Fibroblast of skin of left quadriceps (primary cell): ENCODE results near the gene NTM.
A peak's percentile ranks its signal among the peaks of the same experiment; 100 is the strongest.
"Not testable (repeated sequence)": the region's sequence is repeated elsewhere in the genome, so short reads cannot be mapped to it uniquely, and the experiment has no call there.

ENCODE experiments used
- DNase-seq, 2 experiments: peaks; one replicate each; pipeline ENCODE4 v3.0.0-alpha.2; 2013; ENCODE audit warnings: low read depth in 2 of 2

The NTM gene

DNA sequence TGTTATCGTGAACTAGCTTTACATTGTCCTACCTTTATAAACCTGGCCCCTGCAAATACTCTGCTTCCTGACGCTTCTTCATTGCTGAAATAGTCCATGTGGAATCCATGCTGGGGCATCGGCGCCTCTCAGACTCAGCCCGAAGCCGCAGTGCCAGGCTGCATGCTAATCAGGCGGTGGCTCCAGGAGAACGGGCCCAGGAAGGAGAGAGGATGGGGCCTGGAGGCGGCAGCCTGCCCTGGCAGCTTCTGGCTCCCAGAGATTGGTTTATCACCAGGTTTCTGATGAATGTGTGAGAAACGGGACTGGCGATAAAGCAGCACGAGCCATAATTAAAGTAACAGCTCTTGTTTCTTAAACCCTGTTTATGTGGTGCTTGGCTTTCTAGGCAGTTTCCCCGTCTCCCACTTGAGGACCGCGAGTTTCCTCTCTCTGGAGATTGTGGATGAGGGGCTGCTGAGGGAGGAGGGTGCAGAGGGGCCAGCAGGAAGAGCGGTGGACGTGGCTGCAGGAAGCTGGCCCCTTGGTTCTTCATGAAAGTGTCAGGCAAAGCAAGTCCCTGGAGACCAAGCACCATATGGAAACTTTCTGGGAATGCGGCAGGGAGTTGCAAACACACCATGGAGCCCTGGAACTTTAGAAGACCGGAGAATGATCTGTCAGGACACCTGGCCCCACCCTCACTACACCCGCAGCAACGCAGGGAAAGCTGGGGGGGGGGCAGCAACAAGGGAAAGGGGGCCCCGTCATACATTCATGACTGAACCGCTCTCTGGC lies 93.4 kb downstream of the NTM start:
- DNase-seq, result no peak

DNA sequence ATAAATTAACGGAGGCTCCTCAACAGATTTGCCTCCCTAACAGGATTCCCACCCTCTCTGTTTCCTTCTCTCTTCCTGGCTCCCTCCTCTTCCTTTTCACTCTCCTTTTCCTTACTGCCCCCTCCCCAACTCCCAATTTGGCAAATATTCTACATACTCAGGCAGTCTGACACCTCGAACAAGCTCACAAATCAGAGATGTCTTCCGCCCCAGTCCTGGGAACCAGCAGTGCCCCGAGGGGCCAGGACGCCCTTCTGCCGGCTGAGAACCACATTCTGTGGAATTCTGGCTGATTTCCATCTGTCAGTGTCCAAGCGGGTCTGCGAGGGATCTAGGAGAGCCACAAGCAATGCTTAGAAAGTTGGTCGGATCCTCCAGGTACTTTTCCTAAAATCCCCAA lies 94.0 kb downstream of the NTM start:
- no peak for DNase-seq

GRCh38 chr11:131465039-131465438 lies 94.6 kb downstream of the NTM start:
- DNase-seq, result no peak

DNA sequence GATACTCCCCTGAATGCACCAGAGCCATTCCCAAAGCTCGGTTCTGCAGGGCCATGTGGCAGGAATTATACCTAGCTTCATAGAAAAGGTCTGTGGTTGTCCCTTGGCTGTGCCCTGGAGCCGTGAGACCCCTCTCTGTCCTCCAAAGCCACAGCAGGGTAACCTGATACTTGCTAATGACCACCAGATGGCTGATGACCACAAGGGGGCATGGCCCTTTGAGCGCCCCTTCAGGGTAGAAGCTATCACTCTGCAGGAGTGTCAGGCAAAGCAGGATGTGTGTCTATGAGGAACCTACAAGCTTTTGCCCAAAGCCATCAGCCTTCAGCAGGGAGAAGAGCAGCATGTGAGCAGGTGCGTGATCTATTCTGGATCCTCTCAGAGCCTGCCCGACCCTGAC lies 95.3 kb downstream of the NTM start:
- no peak for DNase-seq

GRCh38 chr11:131467645-131468394 lies 97.4 kb downstream of the NTM start:
- no peak for DNase-seq

DNA sequence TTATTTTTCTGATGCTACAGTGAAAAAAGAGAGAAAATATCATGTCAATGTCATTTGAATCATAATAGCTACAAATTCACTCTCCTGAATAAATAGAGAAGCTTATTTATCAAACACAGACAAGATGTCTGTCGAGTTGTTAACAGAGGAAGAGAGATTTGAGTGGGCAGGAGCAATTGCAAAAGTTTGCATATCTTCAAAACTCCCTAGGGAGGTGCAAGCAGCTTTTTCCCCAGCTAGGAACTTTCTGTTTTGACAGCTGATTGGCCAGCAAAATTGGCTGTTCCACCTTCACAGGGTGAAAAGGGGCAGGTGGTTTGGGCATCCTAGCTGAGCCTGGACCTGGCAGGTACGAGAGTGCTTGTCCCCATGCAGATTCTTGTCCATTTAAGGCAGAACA lies 98.2 kb downstream of the NTM start:
- DNase-seq, result no peak

DNA sequence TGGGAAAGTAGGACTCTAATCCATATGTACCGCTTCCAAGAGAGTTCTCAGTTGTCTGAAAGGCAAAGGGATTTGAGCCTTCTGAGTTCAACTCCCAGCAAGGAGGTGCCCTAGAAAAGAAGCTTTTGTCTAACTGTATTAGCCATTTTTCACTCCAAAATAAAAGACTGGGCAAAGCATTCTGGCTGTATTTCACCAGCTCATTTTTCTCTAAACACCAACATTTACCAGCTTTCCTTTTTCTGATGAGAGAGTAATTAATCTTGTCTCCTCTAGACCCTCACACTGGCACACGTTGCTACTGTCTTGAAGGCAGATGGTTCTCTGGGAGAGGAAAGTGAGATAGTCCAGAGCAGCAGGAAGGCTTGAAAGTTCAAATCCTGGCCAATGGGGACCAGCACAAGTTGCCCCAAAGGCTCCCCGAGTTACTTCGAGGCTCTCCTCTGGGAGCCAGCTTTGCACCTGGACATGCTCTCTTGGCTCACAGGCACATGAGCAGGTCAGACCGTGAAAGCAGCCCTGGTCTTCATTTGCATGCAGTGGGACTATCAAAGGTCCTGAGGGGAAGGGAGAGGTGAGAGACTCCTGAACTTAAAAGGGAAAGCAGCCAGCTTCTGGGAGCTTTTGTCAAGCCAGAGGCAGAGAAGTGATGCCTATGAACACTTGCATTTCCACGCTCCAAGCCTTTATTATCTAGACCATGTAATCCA lies 100.0 kb downstream of the NTM start:
- no peak for DNase-seq

DNA sequence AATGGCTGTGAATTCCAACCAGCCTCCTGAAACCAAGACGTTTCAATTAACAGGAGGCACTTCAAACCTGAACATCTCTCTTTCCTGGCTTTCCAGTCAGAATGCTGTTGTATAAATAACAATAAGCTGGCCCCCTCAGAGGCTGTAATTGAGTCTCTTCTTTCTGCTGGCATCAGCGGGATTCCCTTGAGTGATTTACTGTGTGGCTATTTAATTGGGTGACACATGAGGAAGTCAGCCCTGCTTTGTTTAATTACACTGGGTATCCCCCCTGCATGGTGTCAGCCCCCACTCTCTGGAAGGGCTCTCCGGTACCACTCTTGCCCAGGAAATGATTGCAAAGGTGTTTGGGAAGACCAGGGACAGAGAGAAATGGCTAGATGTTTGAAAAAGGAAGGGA lies 101.6 kb downstream of the NTM start:
- no peak for DNase-seq

GRCh38 chr11:131474947-131475346 lies 104.5 kb downstream of the NTM start:
- DNase-seq, result no peak

DNA sequence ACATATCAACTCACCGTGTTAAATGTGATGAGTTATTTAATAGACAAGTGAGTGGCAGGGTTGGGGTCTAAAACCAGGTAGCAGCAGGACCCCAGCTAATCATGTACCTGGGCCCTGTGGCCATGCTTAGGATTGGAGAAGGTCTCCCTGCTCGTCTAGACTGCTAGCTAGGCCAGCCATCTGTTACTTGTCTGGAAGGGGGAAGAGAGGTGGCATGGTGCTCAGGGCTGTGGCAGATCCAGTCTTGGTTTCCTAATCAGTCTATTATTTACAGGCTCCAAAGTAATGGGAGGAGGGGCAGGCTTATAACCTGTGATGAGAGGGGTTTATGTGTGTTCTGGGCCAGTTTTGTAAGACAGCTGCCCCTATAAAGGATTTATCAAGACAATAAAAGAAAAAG lies 105.9 kb downstream of the NTM start:
- no peak for DNase-seq

DNA sequence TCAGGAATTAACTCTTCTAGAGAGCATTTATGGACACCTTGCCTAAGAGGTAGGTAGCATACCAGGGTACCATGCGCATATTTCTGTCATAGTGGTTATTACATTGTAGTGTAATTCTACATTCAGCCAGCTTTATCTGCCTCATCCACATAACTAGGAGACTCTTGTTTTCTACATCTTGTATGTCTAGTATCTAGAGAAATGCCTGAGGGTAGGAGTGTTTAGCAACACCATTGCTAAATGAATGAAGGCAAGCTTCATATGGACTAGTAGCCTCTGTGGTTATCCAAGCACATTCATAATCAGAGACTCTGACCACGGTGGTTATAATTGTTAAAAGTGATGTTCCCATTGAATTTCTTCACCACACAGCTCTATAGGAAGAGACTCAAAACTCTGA lies 107.9 kb downstream of the NTM start:
- DNase-seq, result no peak

GRCh38 chr11:131481303-131481702 lies 110.9 kb downstream of the NTM start:
- DNase-seq, result no peak

- DNase-seq, result no peak
These were observed 111.6 kb downstream of the NTM start for GRCh38 chr11:131481971-131482370.

DNA sequence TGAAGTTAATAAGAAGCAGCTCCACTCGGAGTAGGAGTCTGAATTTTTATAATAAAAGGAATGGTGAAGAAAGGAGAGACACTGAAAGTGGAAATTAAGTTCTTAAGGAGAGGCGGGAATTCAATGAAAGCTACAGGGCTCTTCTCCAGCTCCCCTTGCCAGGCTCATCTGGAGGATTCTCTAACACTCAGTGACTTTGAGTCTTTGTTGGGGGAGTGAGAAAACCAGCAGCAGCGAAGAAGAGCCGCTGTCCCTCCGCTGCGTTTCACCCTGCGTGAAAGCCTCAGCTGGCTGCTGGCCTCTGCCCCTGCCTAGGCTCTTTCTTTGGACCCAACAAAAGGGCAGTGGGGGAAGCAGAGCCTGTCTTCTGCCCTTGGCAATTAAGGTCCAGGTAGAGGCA lies 113.0 kb downstream of the NTM start:
- no peak for DNase-seq

DNA sequence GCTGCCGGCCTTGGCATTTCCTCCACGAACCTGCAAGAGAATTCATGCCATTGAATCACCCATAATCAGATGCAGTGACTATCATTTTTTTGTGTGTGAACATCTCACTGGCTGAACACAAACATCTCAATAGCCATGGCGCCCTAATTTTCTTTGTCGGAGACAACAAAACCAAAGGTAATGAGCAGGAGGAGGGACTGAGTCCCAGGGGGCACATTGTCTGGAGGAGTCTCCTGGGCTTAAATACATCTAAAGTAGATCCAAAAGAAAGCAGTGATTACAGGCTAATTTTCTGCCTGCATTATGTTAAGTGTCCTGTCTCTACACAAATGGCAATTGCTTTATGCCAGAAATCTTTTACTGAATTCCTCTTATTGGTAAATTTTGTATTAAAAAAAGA lies 113.5 kb downstream of the NTM start:
- DNase-seq, result no peak

- peak; percentile 56 to 57 for DNase-seq
These were observed 115.7 kb downstream of the NTM start for GRCh38 chr11:131486100-131486499.

DNA sequence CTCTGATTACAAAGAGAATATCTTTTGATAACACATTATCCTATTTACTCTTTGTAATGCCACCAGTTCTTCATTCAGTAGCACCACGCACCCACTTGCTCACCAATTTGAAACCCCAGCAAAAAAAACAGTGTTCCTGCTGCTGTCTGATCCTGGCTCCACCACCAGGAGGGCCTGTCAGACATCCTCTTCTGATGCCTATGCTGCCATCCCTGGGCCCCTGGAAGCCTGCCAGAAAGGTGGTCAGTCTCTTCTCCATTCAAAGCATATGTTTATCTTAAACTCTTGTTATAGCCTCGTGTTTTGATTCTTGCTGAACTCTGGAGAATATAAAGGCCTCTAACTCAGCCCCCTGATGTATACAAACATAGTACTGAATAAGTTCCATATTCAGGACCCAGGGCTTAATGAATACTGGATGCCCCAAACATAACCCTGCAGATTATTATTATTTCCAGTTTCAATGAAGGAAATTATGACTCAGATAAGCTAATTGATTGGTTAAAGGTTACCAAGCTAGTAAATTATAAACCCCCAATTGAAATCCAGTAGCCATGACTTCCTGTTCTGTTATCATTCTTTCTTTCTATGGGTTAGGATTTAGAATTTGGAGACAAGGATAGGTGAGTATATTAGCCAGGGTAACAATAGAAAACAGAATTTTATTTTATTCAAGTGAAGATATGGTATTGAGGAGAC lies 116.7 kb downstream of the NTM start:
- DNase-seq, result no peak

DNA sequence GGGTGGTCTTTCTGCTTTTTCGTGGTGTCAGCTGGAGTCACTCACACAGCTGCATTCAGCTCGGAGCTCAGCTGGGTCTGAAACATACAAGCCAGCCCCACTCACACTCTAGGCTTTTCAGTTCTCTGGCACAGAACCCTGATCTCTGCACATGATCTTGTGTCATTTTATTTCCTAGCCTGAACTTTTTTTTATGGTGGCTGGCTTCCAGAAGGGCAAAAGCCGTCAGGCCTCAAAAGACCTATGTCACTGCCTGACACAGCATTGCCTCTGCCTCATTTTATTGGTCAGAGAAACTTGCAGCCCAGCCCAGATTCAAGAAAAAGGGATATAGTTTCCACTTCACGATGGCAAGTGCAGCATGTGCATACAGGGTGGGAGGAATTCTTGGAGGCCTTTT lies 117.8 kb downstream of the NTM start:
- DNase-seq, result no peak

DNA sequence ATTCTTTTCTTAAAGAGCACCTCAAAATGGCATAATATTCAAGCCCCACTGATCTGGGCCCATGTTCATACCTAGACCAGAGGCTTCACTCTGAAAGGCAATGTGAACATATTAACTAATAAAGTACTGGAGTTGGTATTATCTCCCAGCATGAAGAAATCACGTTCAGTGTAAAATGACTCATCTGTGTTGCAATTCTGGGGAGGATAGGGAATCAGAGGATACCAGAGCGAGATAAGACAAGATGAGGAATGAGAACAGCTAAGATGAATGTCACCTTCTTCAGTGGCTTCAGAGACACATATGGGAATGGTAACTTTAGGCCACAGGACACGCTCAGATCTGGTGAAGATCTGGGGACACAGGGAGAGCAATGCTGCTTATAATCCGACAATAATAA lies 121.1 kb downstream of the NTM start:
- peak; percentile 35 to 54 for DNase-seq

DNA sequence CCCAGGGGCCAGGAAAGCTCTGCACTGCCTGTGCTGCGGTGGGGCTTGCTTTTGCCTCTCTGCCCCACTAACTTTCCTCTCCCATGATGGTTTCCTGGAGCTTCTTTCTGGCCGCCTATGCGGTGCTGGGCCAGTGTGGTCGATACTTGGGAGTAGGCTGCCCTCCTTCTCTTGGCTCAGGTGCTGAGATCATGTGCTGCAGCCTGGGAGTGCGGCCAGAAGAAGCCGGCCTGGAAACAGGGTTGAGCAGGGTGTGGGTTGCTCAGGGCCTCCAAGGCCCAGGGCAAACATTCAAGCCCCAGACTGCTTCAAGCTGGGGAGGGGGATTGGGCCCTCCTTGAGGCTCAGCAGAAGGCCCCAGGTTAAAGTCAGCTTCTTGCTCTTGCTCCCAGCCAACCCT lies 125.0 kb downstream of the NTM start:
- DNase-seq, result no peak

DNA sequence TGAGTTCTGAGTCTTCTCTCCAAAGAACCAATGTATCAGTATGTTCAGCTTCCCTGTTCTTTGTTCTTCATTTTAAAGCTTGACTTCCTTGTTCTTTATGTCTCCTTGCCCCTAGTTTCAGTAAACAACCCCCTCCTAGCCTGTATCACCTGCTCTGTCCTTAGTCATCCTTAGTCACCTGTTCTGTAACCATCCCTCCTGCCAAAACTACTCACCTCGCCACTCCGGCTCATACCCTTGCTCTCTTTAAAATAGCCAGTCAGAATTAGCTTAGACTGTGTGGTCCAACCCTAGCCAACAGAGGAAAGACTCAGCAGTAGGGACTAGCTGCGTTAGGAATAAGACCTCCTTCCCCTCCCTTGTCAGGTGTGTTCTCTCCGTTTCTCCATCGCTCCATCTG lies 127.3 kb downstream of the NTM start:
- DNase-seq, result not testable (repeated sequence)

DNA sequence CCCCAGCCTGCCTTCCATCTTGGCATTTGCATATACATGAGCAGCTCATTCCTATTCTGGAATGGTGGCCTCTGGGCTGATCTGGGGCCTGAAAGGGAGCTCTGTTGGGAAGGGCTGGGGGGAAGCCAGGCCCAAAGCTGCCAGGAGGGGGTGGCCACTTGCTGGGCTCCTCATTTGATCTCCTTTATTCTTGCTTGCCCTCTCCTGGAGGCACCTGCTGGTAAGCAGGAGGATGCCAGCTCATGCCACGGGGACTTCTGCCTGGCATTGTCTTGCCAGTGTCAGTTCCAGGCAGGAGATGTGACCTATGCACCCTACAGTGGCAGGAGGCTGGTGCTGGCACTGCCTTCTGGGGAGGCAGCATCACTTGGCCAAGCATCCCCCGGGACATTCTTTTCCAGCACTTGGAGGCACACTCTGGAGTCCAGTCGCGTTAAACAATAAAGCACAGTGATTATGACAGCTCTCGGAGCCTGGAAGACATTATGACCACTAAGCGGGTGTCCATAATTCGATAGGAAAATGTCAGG lies 128.3 kb downstream of the NTM start:
- no peak for DNase-seq
